Activated CD8-positive, alpha-beta memory T cell treated with anti-CD3 and anti-CD28 coated beads, Interleukin-2, amount 50 U/mL, for 4 hours (primary cell): Measurements from ENCODE around the gene EYS.
"Not testable (repeated sequence)": the region's sequence is repeated elsewhere in the genome, so short reads cannot be mapped to it uniquely, and the experiment has no call there.

Experiments
- DNase-seq: peaks from one replicate; pipeline ENCODE4 v3.0.0-alpha.2; 2020

Gene EYS

GRCh38 chr6:64527899-64528298, 1179.1 kb downstream of the EYS start:
- DNase-seq: no peak

- no peak for DNase-seq
These were observed 1184.2 kb downstream of the EYS start for GRCh38 chr6:64522859-64523258.

- DNase-seq: no peak
These were observed 1187.0 kb downstream of the EYS start for GRCh38 chr6:64520050-64520449.

GRCh38 chr6:64516393-64516792, 1190.6 kb downstream of the EYS start:
- no peak for DNase-seq

GRCh38 chr6:64507661-64508060, 1199.4 kb downstream of the EYS start:
- no peak for DNase-seq

GRCh38 chr6:64505312-64505711, 1201.7 kb downstream of the EYS start:
- DNase-seq: no peak

GRCh38 chr6:64504503-64504902, 1202.5 kb downstream of the EYS start:
- DNase-seq: no peak

GRCh38 chr6:64502801-64503200, 1204.2 kb downstream of the EYS start:
- DNase-seq: no peak

GRCh38 chr6:64497634-64498033, 1209.4 kb downstream of the EYS start:
- DNase-seq: no peak

- no peak for DNase-seq
These were observed 1217.3 kb downstream of the EYS start for GRCh38 chr6:64489763-64490162.

GRCh38 chr6:64486578-64487351, 1220.3 kb downstream of the EYS start:
- DNase-seq: no peak

- no peak for DNase-seq
These were observed 1223.0 kb downstream of the EYS start for GRCh38 chr6:64483956-64484499.

GRCh38 chr6:64482631-64483030, 1224.4 kb downstream of the EYS start:
- no peak for DNase-seq

GRCh38 chr6:64479134-64479533, 1227.9 kb downstream of the EYS start:
- DNase-seq: no peak

GRCh38 chr6:64477391-64477790, 1229.6 kb downstream of the EYS start:
- no peak for DNase-seq

GRCh38 chr6:64476935-64477334, 1230.1 kb downstream of the EYS start:
- DNase-seq: no peak

GRCh38 chr6:64469405-64469804, 1237.6 kb downstream of the EYS start:
- not testable (repeated sequence) for DNase-seq

- no peak for DNase-seq
These were observed 1239.4 kb downstream of the EYS start for GRCh38 chr6:64467656-64468055.

- DNase-seq: no peak
These were observed 1247.5 kb downstream of the EYS start for GRCh38 chr6:64459411-64459944.

GRCh38 chr6:64448101-64448500, 1258.9 kb downstream of the EYS start:
- not testable (repeated sequence) for DNase-seq

- DNase-seq: no peak
These were observed 1262.0 kb downstream of the EYS start for GRCh38 chr6:64445038-64445437.

GRCh38 chr6:64439274-64439673, 1267.8 kb downstream of the EYS start:
- no peak for DNase-seq

- no peak for DNase-seq
These were observed 1269.0 kb downstream of the EYS start for GRCh38 chr6:64437996-64438395.

GRCh38 chr6:64429926-64430325, 1277.1 kb downstream of the EYS start:
- no peak for DNase-seq

GRCh38 chr6:64428186-64428585, 1278.8 kb downstream of the EYS start:
- no peak for DNase-seq
